Activated gamma-delta T cell treated with anti-CD3 and anti-CD28 coated beads, Interleukin-2, amount 50 U/mL, for 16 hours (primary cell): ENCODE results near the gene PLPPR1.
"Not testable (repeated sequence)": the region's sequence is repeated elsewhere in the genome, so short reads cannot be mapped to it uniquely, and the experiment has no call there.

ENCODE experiments used
- DNase-seq: peaks from one replicate; pipeline ENCODE4 v3.0.0-alpha.2; 2020; ENCODE audit warnings: low read depth

The PLPPR1 gene

DNA sequence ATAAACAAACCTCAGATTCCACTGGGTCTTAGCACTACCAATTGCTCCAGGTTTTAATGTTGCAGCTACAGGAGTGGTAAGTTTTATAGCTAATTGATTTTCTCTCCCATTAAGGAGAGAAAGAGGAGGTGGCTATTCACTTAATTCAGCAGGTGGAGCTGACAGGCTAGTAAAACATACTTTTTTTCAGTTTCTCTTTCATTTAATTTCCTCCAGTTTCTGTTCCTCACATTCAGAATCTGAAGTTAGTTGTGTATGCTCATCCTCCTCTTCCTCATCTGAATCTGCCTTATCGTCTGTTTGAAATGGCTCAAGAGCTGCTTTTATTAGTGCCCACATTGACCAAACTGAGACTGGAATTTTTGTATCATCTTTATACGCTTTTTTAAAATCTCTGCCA lies 98.0 kb downstream of the PLPPR1 start:
- DNase-seq = no peak

DNA sequence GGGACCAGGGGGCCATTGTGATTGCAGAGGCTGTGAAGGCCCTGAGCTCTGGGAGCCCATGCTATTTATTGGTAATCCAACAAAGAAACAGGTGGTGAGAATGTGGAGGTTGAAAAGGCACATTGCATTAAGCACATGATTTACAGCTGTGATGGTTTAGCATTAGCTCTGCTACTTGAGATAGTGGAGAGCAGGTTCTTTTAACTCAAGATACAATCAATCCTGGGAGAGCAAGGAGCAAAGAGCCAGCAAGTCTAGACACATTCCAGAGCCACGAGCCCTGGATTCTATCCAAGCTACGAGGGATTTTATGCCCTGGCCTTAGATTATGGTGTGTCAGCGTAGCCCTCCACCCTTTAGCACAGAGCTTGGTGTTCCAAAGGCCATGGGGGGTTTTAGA lies 98.8 kb downstream of the PLPPR1 start:
- not testable (repeated sequence) for DNase-seq

DNA sequence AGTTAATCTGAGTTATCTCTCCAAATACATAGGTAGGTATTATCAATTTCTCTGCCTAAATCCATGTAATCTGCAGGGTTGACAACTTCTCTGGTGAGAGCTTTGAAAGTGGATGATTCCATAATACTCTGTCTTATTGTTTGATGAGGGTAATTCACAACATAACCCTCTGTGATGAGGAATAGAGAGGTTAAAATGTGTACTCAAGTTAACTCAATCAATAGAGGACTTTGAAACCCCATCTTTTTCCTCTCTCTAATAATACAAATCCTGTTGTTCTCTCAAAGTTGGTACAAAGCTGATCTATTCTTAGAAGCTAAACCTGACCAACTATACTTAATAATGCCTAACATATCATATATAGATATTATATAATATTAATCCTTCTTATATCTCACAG lies 100.1 kb downstream of the PLPPR1 start:
- no peak for DNase-seq

DNA sequence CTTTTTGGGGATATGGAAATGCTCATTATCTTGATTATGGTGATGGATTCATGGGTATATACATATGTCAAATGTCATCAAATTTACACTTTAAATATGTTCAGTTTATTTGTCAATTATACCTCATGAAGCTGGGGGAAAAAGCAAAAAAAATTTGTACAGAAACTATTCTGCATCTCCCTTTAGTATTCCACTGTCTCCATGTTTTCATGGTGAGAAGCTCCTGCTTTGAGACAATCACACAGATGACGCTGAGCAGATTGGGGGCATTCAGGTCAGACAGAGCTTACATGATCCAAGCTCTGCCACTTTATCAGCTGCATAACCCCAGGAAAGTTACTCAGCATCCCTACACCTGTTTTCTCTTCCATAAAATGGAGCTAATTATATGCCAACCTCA lies 101.5 kb downstream of the PLPPR1 start:
- DNase-seq = no peak

- DNase-seq = no peak
Observed at GRCh38 chr9:101131326-101131725, 102.8 kb downstream of the PLPPR1 start.

GRCh38 chr9:101132801-101133200 lies 104.3 kb downstream of the PLPPR1 start:
- no peak for DNase-seq

- DNase-seq = no peak
Observed at GRCh38 chr9:101138509-101138908, 110.0 kb downstream of the PLPPR1 start.

- DNase-seq = no peak
Observed at GRCh38 chr9:101139082-101139481, 110.6 kb downstream of the PLPPR1 start.

GRCh38 chr9:101140764-101141163 lies 112.2 kb downstream of the PLPPR1 start:
- no peak for DNase-seq

DNA sequence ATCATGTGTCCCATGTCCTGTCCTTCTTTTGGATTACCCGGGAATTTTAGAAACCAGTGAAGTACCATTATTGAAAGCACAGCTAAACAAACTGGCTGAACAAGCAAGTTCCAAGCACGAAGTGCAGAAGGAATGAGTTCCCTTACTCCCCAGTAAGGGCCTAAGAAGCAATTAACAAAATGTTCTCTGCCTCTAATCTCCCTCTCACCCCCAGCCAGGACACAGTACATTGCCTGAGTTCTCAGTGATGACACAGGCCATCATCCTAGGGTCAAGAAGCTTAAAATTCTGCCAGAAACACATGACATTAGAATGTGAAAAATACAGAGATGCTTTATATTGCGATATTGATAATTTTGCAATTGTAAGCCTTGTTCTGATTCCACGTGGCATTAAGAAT lies 118.0 kb downstream of the PLPPR1 start:
- no peak for DNase-seq

- no peak for DNase-seq
Observed at GRCh38 chr9:101148344-101148743, 119.8 kb downstream of the PLPPR1 start.

- DNase-seq = no peak
Observed at GRCh38 chr9:101158361-101158760, 129.8 kb downstream of the PLPPR1 start.

GRCh38 chr9:101162231-101162630 lies 133.7 kb downstream of the PLPPR1 start:
- DNase-seq = no peak

DNA sequence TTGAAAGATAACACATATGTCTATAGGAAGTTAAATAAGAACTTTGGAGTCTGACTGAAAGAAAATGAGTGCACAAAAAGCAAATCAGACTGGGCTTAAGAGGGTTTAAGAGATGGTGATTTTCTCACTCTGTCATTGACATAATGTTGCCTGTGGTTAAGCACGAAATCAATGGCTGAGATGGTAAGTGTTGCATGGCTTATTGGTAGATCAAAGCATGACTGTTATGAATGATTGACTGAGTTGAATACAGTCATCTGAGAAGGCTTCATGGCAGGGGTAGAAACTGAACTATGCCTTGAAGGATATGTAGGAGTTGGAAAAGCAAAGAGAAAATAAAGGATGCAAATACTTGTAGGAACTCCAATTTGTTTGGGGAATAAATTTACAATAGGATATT lies 136.6 kb downstream of the PLPPR1 start:
- DNase-seq = no peak

- no peak for DNase-seq
Observed at GRCh38 chr9:101167490-101168134, 139.1 kb downstream of the PLPPR1 start.

GRCh38 chr9:101172616-101173015 lies 144.1 kb downstream of the PLPPR1 start:
- no peak for DNase-seq

DNA sequence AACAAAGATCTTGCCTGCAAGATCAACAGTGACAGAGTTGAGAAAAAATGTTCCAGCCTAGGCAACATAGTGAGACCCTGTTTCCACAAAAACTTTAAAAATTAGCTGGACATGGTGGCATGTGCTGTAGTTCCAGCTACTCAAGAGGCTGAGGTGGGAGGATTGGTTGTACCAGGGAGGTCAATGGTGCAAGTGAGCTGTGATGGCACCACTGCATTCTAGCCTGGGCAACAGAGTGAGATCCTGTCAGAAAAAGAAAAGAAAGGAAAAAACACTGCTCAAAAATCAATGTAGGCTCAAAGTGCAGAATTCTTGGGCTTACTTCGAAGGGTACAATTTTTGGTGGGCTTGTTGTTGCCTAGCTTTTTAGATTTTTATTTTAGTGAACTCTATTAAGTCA lies 145.4 kb downstream of the PLPPR1 start:
- no peak for DNase-seq

DNA sequence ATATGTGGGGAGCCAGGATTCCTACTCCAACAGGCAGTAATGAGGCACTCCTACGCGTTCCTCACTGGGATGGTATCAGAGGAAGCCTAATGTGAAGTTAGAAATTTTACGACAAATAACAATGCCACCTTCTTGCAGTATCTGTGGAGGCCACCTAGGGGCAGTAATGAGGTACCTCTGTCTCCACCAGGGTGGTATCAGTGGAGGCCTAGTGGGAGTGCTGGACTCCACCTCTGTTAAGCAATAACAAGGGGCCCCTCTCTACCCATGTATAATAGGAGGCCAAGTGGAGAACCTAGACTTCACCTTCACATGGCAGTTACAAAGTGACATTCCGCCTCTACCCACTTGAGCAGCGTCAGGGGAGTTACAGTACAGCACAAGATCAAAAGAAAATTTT lies 147.9 kb downstream of the PLPPR1 start:
- DNase-seq = no peak

DNA sequence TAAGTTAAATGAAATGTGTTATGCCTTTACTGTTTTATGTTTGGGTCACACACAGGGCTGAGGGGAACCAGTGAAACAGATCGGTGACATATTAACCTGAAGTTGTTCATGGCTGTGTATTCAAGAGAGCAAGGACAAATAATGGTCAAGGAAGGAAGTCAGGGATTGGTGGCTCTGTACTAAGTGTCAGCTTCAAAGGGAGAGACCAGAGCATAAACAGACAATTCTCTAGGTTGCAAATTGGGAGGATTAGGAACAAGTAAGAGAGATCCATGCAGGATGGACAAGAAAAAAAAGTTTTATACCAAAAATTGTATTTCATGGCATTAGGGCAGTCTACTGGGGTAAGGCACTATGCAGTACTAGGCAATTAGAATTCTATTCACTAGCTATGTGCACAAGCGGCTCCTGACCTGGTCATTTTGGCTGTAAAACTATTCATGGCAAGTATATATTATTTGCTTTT lies 156.3 kb downstream of the PLPPR1 start:
- DNase-seq = no peak

- no peak for DNase-seq
Observed at GRCh38 chr9:101191723-101192122, 163.2 kb downstream of the PLPPR1 start.

- DNase-seq = no peak
Observed at GRCh38 chr9:101197026-101197425, 168.5 kb downstream of the PLPPR1 start.

- DNase-seq = no peak
Observed at GRCh38 chr9:101200852-101201251, 172.3 kb downstream of the PLPPR1 start.

- DNase-seq = no peak
Observed at GRCh38 chr9:101201630-101202029, 173.1 kb downstream of the PLPPR1 start.

- DNase-seq = no peak
Observed at GRCh38 chr9:101209670-101210069, 181.1 kb downstream of the PLPPR1 start.

DNA sequence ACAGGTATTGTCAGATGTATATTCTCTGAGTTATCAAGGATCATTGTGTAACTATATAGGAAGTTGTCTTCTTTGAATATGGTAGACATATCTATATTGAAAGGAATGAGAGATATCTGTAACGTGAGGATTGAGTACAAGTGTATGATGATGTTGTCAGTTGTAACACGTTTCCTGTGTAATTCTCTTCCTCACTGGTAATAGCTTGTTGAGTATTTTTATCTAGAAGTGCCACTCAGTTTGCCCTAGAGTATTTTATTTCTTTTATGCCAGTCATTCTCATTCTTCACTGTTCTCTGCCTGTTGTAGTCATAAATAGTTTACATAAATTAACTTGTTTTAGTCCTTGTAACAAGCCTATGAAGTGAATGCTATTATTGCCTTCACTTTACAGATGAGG lies 184.1 kb downstream of the PLPPR1 start:
- DNase-seq = no peak
